Small intestine (tissue), 16 donors: ENCODE results near the gene SLC6A13. TPM values are rescaled to one million over a fixed set of nuclear protein-coding genes. Genes with fewer than 3 reads are reported as not detected.
"Not testable (repeated sequence)": the region's sequence is repeated elsewhere in the genome, so short reads cannot be mapped to it uniquely, and the experiment has no call there.

Experiments
- DNase-seq, 2 donors: peaks; one replicate each; pipeline versions ENCODE4 v3.0.0 to v3.0.0-alpha.2; 2013
- FAIRE-seq: peaks from 2 replicates; lab custom pipeline; 2012; peaks lifted over from hg19 to GRCh38; lab: Jason Lieb, UNC
- H3K27ac ChIP-seq, 3 donors: one replicate each; pipeline ENCODE4 v1.5.1; 2013; ENCODE audit warnings: low read length in 2 of 3, mild to moderate bottlenecking in 2 of 3, control low read depth in 1 of 3, inconsistent platforms in 1 of 3, low read depth in 1 of 3, moderate library complexity in 1 of 3
- H3K27me3 ChIP-seq, 3 donors: one replicate each; pipeline ENCODE4 v1.6.1; 2013; ENCODE audit warnings: low read length in 3 of 3, inconsistent platforms in 1 of 3; ENCODE audit not compliant: control insufficient read depth in 3 of 3, insufficient read depth in 3 of 3
- H3K36me3 ChIP-seq, 3 donors: one replicate each; pipeline ENCODE4 v1.6.1; 2013; ENCODE audit warnings: low read length in 3 of 3, inconsistent platforms in 1 of 3, low read depth in 1 of 3, mild to moderate bottlenecking in 1 of 3, moderate library complexity in 1 of 3; ENCODE audit not compliant: control insufficient read depth in 3 of 3, insufficient read depth in 2 of 3
- H3K4me1 ChIP-seq, 3 donors: one replicate each; pipeline ENCODE4 v1.6.1; 2013; ENCODE audit warnings: low read length in 2 of 3, inconsistent platforms in 1 of 3, low read depth in 1 of 3, mild to moderate bottlenecking in 1 of 3, moderate library complexity in 1 of 3; ENCODE audit not compliant: control insufficient read depth in 3 of 3, insufficient read depth in 2 of 3
- H3K4me3 ChIP-seq, 3 donors: one replicate each; pipeline ENCODE4 v1.5.1; 2013; ENCODE audit warnings: low read length in 3 of 3, control low read depth in 1 of 3, inconsistent platforms in 1 of 3, low read depth in 1 of 3, mild to moderate bottlenecking in 1 of 3, moderate library complexity in 1 of 3
- H3K9me3 ChIP-seq, 2 donors: one replicate each; pipeline ENCODE4 v1.6.1; 2013; ENCODE audit warnings: low read depth in 1 of 2, low read length in 1 of 2; ENCODE audit not compliant: control insufficient read depth in 2 of 2, insufficient read depth in 1 of 2
- WGBS, 3 donors: extraction: QIAGEN DNeasy Blood & Tissue Kit; methylation state at CpG; one replicate each; pipeline ENCODE4 v1.1.7; 2013; 5-methylcytosine and 5-hydroxymethylcytosine counted together
- long read RNA-seq, 10 donors: transcript quantifications; one replicate each; lab custom pipeline, GENCODE V29; 2026
- polyA plus RNA-seq, 4 donors: library from polyadenylated mRNA; stranded (reverse) in 3 of 4; unstranded in 1 of 4; fragments of 200-250 nt in 3 of 4; fragments of 120-200 nt in 1 of 4; gene quantifications; one replicate each; pipeline versions ENCODE4 v1.2.1 to v1.2.3, GENCODE V29; 2013
- donor health status: healthy with polysubstance abuse.
- donor health status: control.
- donor health status: control.
- donor health status: Bipolar disorder and iron deficiency.
- donor health status: healthy.

Gene SLC6A13
- 10 to 100 TPM in 2 of 4 donors, under 1 TPM in 2; 0.24 to 18.6 (median 5.8) TPM for polyA plus RNA-seq
- long read RNA-seq, donor 1 = 0 reads
- long read RNA-seq, donor 2 = 0 reads
- long read RNA-seq, donor 3 = 0 reads
- long read RNA-seq, donor 4 = 0 reads
- long read RNA-seq, donor 5 = 0 reads
- long read RNA-seq, donor 6 = 0 reads
- long read RNA-seq, donor 7 = 0 reads
- long read RNA-seq, donor 8 = 0 reads
- long read RNA-seq, donor 9 = 0 reads
- long read RNA-seq, donor 10 = 0 reads

- H3K27ac ChIP-seq = no peak within 1 kb of the TSS
- no peaks in the 10 kb centered on the region for H3K4me1 ChIP-seq
- FAIRE-seq (no peak), DNase-seq (no peak)
- H3K4me3 ChIP-seq = no peak within 1 kb of the TSS
- WGBS, 3 donors = 35 to 51% (median 37%) methylated on average over 7 of the region's 7 CpGs
- no peaks in the 10 kb centered on the region for H3K36me3 ChIP-seq
- no peaks in the 10 kb centered on the region for H3K9me3 ChIP-seq
- H3K27me3 ChIP-seq = peaks cover 0 to 12% (median 0%) of the 10 kb centered on the region in 3 donors
These were observed at the start of gene SLC6A13 for GRCh38 chr12:262817-263216. Gene SLC6A13, minus strand, starts transcription at chr12:262836. Its CDS starts 2,784 bp downstream, at chr12:260052.

DNA sequence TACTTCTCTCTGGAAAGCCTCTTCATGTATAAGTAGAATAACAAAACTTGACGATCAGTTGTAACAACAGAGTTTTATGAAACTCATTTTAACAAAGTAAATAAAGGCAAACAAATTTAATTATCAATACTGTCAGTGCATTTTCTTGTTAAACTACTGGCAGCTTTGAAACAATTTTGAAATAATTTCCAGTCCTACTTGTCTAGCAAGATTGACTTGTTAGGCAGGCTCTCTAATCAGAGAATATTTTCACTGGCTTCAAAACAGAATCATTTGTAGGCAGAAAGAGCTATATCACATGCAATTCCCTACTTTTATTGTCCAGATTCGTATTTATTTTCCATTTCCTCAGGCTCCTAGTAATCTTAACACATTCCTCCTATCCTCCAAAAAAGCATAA lies 45.9 kb upstream of the SLC6A13 start:
- H3K4me3 ChIP-seq = no peak overlapping the region
- no peaks in the 10 kb centered on the region for H3K4me1 ChIP-seq
- no peak overlapping the region for H3K27ac ChIP-seq
- no peaks in the 10 kb centered on the region for H3K27me3 ChIP-seq
- FAIRE-seq = no peak
- peaks cover 22 to 29% (median 28%) of the 10 kb centered on the region in 3 donors for H3K36me3 ChIP-seq
- no peaks in the 10 kb centered on the region for H3K9me3 ChIP-seq
- WGBS, 3 donors = 68 to 81% (median 77%) methylated on average over 2 of the region's 2 CpGs
- DNase-seq = no peak

GRCh38 chr12:307406-307805 lies 44.8 kb upstream of the SLC6A13 start:
- H3K4me3 ChIP-seq = no peak overlapping the region
- WGBS, 3 donors = 96 to 97% (median 96%) methylated on average over 10 of the region's 10 CpGs
- no peak overlapping the region for H3K27ac ChIP-seq
- FAIRE-seq = no peak
- no peaks in the 10 kb centered on the region for H3K9me3 ChIP-seq
- no peaks in the 10 kb centered on the region for H3K4me1 ChIP-seq
- H3K27me3 ChIP-seq = no peaks in the 10 kb centered on the region
- peaks cover 22 to 27% (median 23%) of the 10 kb centered on the region in 3 donors for H3K36me3 ChIP-seq
- no peak for DNase-seq

- 29 to 46% (median 46%) methylated on average over 5 of the region's 5 CpGs for WGBS, 3 donors
- Histone ChIP-seq H3K27me3 (no peaks in the 10 kb centered on the region), H3K27ac (no peak overlapping the region), H3K4me3 (no peak overlapping the region), H3K9me3 (no peaks in the 10 kb centered on the region), H3K4me1 (no peaks in the 10 kb centered on the region), H3K36me3 (peaks cover 12 to 15% (median 14%) of the 10 kb centered on the region in 3 donors)
- DNase-seq (peak in 1 of 2 donors; percentile 3), FAIRE-seq (no peak)
These were observed 42.2 kb upstream of the SLC6A13 start for GRCh38 chr12:304805-305204.

GRCh38 chr12:302766-303165 lies 40.1 kb upstream of the SLC6A13 start:
- not testable (repeated sequence) for H3K4me3 ChIP-seq, H3K9me3 ChIP-seq, H3K4me1 ChIP-seq, H3K27me3 ChIP-seq, FAIRE-seq, H3K27ac ChIP-seq, DNase-seq
- WGBS, 3 donors = 81 to 90% (median 85%) methylated on average over 3 of the region's 3 CpGs
- H3K36me3 ChIP-seq = peaks cover 8 to 18% (median 9%) of the 10 kb centered on the region in 3 donors

- H3K27me3 ChIP-seq, H3K9me3 ChIP-seq, H3K4me3 ChIP-seq, H3K4me1 ChIP-seq, H3K27ac ChIP-seq, FAIRE-seq, DNase-seq: not testable (repeated sequence)
- H3K36me3 ChIP-seq = peaks cover 14 to 15% (median 14%) of the 10 kb centered on the region in 3 donors
- WGBS, 3 donors = 86 to 100% (median 97%) methylated on average over 1 of the region's 1 CpG
These were observed 37.5 kb upstream of the SLC6A13 start for GRCh38 chr12:300166-300565.

GRCh38 chr12:299511-299910 lies 36.9 kb upstream of the SLC6A13 start:
- H3K9me3 ChIP-seq, H3K4me3 ChIP-seq, H3K27ac ChIP-seq, DNase-seq, H3K27me3 ChIP-seq, FAIRE-seq, H3K4me1 ChIP-seq: not testable (repeated sequence)
- WGBS, 3 donors = 84 to 98% (median 90%) methylated on average over 5 of the region's 5 CpGs
- peaks cover 15 to 18% (median 17%) of the 10 kb centered on the region in 3 donors for H3K36me3 ChIP-seq

DNA sequence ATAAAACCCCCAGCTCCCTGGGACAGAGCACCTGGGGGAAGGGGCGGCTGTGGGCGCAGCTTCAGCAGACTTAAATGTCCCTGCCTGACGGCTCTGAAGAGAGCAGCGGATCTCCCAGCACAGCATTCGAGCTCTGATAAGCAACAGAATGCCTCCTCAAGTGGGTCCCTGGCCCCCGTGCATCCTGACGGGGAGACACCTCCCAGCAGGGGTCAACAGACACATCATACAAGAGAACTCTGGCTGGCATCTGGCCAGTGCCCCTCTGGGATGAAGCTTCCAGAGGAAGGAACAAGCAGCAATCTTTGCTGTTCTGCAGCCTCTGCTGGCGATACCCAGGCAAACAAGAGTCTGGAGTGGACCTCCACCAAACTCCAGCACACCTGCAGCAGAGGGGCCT lies 35.4 kb upstream of the SLC6A13 start:
- not testable (repeated sequence) for H3K27ac ChIP-seq, FAIRE-seq, H3K4me3 ChIP-seq, H3K4me1 ChIP-seq, DNase-seq, H3K27me3 ChIP-seq, H3K9me3 ChIP-seq
- WGBS, 3 donors = 93 to 96% (median 93%) methylated on average over 8 of the region's 8 CpGs
- peaks cover 17 to 19% (median 18%) of the 10 kb centered on the region in 3 donors for H3K36me3 ChIP-seq
